GM12878 (cell line): ENCODE measurements around the gene RABGGTB. TPM values are rescaled to one million over a fixed set of nuclear protein-coding genes. Genes with fewer than 3 reads are reported as not detected.

Source experiments
- ATAC-seq: fragments of 200-7000 bp; cut with Tn5 transposase; 3 replicates; pipeline ENCODE4 v1.9.1; 2020; ENCODE audit warnings: mild to moderate bottlenecking, moderate library complexity
- BruUV-seq: library from RNA; stranded (reverse); fragments of 400-500 nt; replicated peaks from 2 replicates; lab custom pipeline; 2021; lab: Mats Ljungman, UMichigan
- CTCF ChIA-PET: fragments of 300-600 bp; sonication (Branson Sonifier 250); formaldehyde crosslinking; extraction: SDS; loops from one replicate; lab custom pipeline; 2021; ENCODE audit warnings: inconsistent platforms; lab: Yijun Ruan, JAX
- POLR2A ChIA-PET: fragments of 350-600 bp; formaldehyde crosslinking; extraction: SDS; loops from one replicate; lab custom pipeline; 2021; ENCODE audit warnings: inconsistent platforms; lab: Charles Lee
- RAD21 ChIA-PET: fragments of 300-600 bp; sonication (Branson Sonifier 250); formaldehyde crosslinking; loops from one replicate; lab custom pipeline; 2023; ENCODE audit warnings: antibody characterized with exemption; ENCODE audit not compliant: unreplicated experiment; lab: Charles Lee
- SMC1A ChIA-PET: fragments of 300-600 bp; sonication (Branson Sonifier 250); formaldehyde crosslinking; loops from one replicate; lab custom pipeline; 2023; ENCODE audit not compliant: unreplicated experiment, uncharacterized antibody; lab: Charles Lee
- DNase-seq: peaks from one replicate; pipeline ENCODE4 v3.0.0-alpha.2; 2011; ENCODE audit warnings: low read depth, low spot score
- FAIRE-seq: peaks from 3 replicates; lab custom pipeline; 2011; peaks lifted over from hg19 to GRCh38; lab: Jason Lieb, UNC
- H2AFZ ChIP-seq: 2 replicates; pipeline ENCODE4 v1.6.0; 2011; ENCODE audit warnings: low read depth, low read length, control low read depth; ENCODE audit not compliant: control insufficient read depth
- H3K27ac ChIP-seq: 2 replicates; pipeline ENCODE4 v1.5.1; 2011; ENCODE audit warnings: control low read depth; ENCODE audit not compliant: control insufficient read depth, insufficient read depth
- H3K27me3 ChIP-seq, 2 experiments: replicated peaks in 1 of 2; 2 replicates each; pipeline versions ENCODE4 v1.6.0 to v1.6.1; 2011; ENCODE audit warnings: low read length in 1 of 2; ENCODE audit not compliant: control insufficient read depth in 2 of 2, insufficient read depth in 2 of 2
- H3K36me3 ChIP-seq, 2 experiments: 2 replicates each; pipeline ENCODE4 v1.5.1; 2011; ENCODE audit warnings: low read length in 1 of 2; ENCODE audit not compliant: control insufficient read depth in 2 of 2, insufficient read depth in 2 of 2
- H3K4me1 ChIP-seq: 2 replicates; pipeline ENCODE4 v1.6.1; 2011; ENCODE audit warnings: mild to moderate bottlenecking, low read length, moderate library complexity, mixed read lengths; ENCODE audit not compliant: control insufficient read depth, insufficient read depth
- H3K4me2 ChIP-seq: 2 replicates; pipeline ENCODE4 v1.6.0; 2011; ENCODE audit warnings: control low read depth; ENCODE audit not compliant: control insufficient read depth, insufficient read depth
- H3K4me3 ChIP-seq: fragments of 200-600 bp; sonication (generic); 2 replicates; pipeline ENCODE4 v1.5.1; 2016
- H3K79me2 ChIP-seq: 2 replicates; pipeline ENCODE4 v1.6.0; 2011; ENCODE audit warnings: low read length; ENCODE audit not compliant: control insufficient read depth, insufficient read depth
- H3K9ac ChIP-seq: 2 replicates; pipeline ENCODE4 v1.8.0; 2011; ENCODE audit warnings: low read length, control low read depth, mixed read lengths; ENCODE audit not compliant: control insufficient read depth, insufficient read depth
- H3K9me3 ChIP-seq: replicated peaks from 3 replicates; pipeline ENCODE4 v1.5.1; 2011; ENCODE audit warnings: mild to moderate bottlenecking, low read length; ENCODE audit not compliant: control insufficient read depth, insufficient read depth
- H4K20me1 ChIP-seq: 2 replicates; pipeline ENCODE4 v1.6.0; 2011; ENCODE audit not compliant: control insufficient read depth, insufficient read depth
- BCL11A ChIP-seq: IDR thresholded peaks from 2 replicates; pipeline ENCODE4 v1.6.1; 2011; ENCODE audit warnings: low read depth, low read length
- BHLHE40 ChIP-seq, 2 experiments: fragments of 450-650 bp in 1 of 2; IDR thresholded peaks; 2 replicates each; pipeline ENCODE4 v1.6.1; 2011 to 2017; ENCODE audit warnings: low read depth in 2 of 2, borderline replicate concordance in 1 of 2, improper control_type of control experiment in 1 of 2, low read length in 1 of 2, mild to moderate bottlenecking in 1 of 2
- ELK1 ChIP-seq: IDR thresholded peaks from 2 replicates; pipeline ENCODE4 v1.6.1; 2012; ENCODE audit warnings: low read depth, low read length, improper control_type of control experiment
- EP300 ChIP-seq, 2 experiments: fragments of 150-350 bp in 1 of 2; IDR thresholded peaks; 2 replicates each; pipeline ENCODE4 v1.6.1; 2011 to 2012; ENCODE audit warnings: low read depth in 2 of 2, low read length in 2 of 2, borderline replicate concordance in 1 of 2, improper control_type of control experiment in 1 of 2, inconsistent platforms in 1 of 2; ENCODE audit not compliant: control insufficient read depth in 1 of 2
- EZH2 ChIP-seq: IDR thresholded peaks from 2 replicates; pipeline ENCODE4 v1.6.1; 2012; ENCODE audit warnings: low read depth, mild to moderate bottlenecking, control low read depth, inconsistent platforms, low read length, borderline replicate concordance; ENCODE audit not compliant: control insufficient read depth
- IKZF2 ChIP-seq, 2 experiments: fragments of 450-650 bp; IDR thresholded peaks; 2 replicates each; pipeline ENCODE4 v1.6.1; 2017; ENCODE audit warnings: mild to moderate bottlenecking in 2 of 2, moderate library complexity in 2 of 2
- IRF3 ChIP-seq: fragments of 450-650 bp; IDR thresholded peaks from 2 replicates; pipeline ENCODE4 v1.6.1; 2014; ENCODE audit warnings: mild to moderate bottlenecking
- JUNB ChIP-seq: IDR thresholded peaks from 2 replicates; pipeline ENCODE4 v1.6.1; 2016; ENCODE audit warnings: antibody characterized with exemption, mild to moderate bottlenecking
- MTA3 ChIP-seq: IDR thresholded peaks from 2 replicates; pipeline ENCODE4 v1.6.1; 2012; ENCODE audit warnings: low read length, inconsistent platforms, borderline replicate concordance
- MYC ChIP-seq: IDR thresholded peaks from 2 replicates; pipeline ENCODE4 v1.6.1; 2011; ENCODE audit warnings: mild to moderate bottlenecking, low read length, moderate library complexity, inconsistent platforms; ENCODE audit not compliant: insufficient read depth, insufficient replicate concordance, insufficient read length, severe bottlenecking
- PKNOX1 ChIP-seq: fragments of 450-650 bp; IDR thresholded peaks from 2 replicates; pipeline ENCODE4 v1.6.1; 2016; ENCODE audit warnings: mild to moderate bottlenecking
- RELA ChIP-seq: fragments of 450-650 bp; IDR thresholded peaks from 2 replicates; pipeline ENCODE4 v1.8.0; 2014; ENCODE audit warnings: borderline replicate concordance; ENCODE audit not compliant: partially characterized antibody
- RUNX3 ChIP-seq: IDR thresholded peaks from 2 replicates; pipeline ENCODE4 v1.6.1; 2012; ENCODE audit warnings: low read length, inconsistent platforms
- SIX5 ChIP-seq: IDR thresholded peaks from 2 replicates; pipeline ENCODE4 v1.6.1; 2011; ENCODE audit warnings: mild to moderate bottlenecking, low read depth, low read length, moderate library complexity; ENCODE audit not compliant: severe bottlenecking
- SMARCA5 ChIP-seq: fragments of 450-650 bp; IDR thresholded peaks from 2 replicates; pipeline ENCODE4 v1.6.1; 2017; ENCODE audit warnings: mild to moderate bottlenecking
- SP1 ChIP-seq: IDR thresholded peaks from one replicate; pipeline ENCODE4 v1.6.1; 2011; ENCODE audit warnings: low read depth, low read length
- STAT1 ChIP-seq: fragments of 450-650 bp; conservative IDR thresholded peaks from 2 replicates; pipeline ENCODE4 v1.6.1; 2014; ENCODE audit warnings: antibody characterized with exemption, mild to moderate bottlenecking
- TCF12 ChIP-seq: IDR thresholded peaks from 2 replicates; pipeline ENCODE4 v1.6.1; 2011; ENCODE audit warnings: low read depth, mild to moderate bottlenecking, low read length
- ZBED1 ChIP-seq: IDR thresholded peaks from 2 replicates; pipeline ENCODE4 v1.6.1; 2016; ENCODE audit warnings: borderline replicate concordance
- ZNF207 ChIP-seq: fragments of 450-650 bp; IDR thresholded peaks from 2 replicates; pipeline ENCODE4 v1.6.1; 2014; ENCODE audit warnings: antibody characterized with exemption, mild to moderate bottlenecking, borderline replicate concordance
- ZNF274 ChIP-seq: IDR thresholded peaks from one replicate; pipeline ENCODE4 v1.8.0; 2011; ENCODE audit not compliant: insufficient read length, insufficient read depth
- in situ Hi-C: fragments of 300-500 bp; cut with MboI; formaldehyde crosslinking; loops from 9 replicates; pipeline ENCODE4 v1.14.3; 2018; ENCODE audit warnings: mixed read lengths
- intact Hi-C: fragments of 100-400 bp; cut with micrococcal nuclease; formaldehyde crosslinking; loops from one replicate; pipeline ENCODE4 v1.14.2; 2022; ENCODE audit not compliant: unreplicated experiment
- polyA plus RNA-seq, 11 experiments: library from polyadenylated mRNA; depleted of rRNA in 4 of 11; unstranded in 6 of 11; stranded (reverse) in 5 of 11; fragments of >200 nt; fragmentation: Nextera tagmentation in 4 of 11; fragmentation: Illumina TruSeq in 1 of 11; extraction: Ambion mirVana in 4 of 11; extraction: Trizol in 1 of 11; gene quantifications; 1 replicate in 1 of 11; 2 replicates in 10 of 11; pipeline versions ENCODE4 v1.2.1 to v1.2.3, GENCODE V29; 2011 to 2016; ENCODE audit warnings: inconsistent platforms in 2 of 11, missing spikeins in 2 of 11, low read depth in 1 of 11
- total RNA-seq, 4 experiments: library from RNA; depleted of rRNA in 3 of 4; stranded (reverse); fragments of >200 nt in 3 of 4; fragmentation: Illumina TruSeq in 1 of 4; extraction: Trizol in 1 of 4; gene quantifications; 2 replicates each; pipeline versions ENCODE4 v1.2.1 to v1.2.3, GENCODE V29; 2013 to 2021
- TF ChIP-seq, protein P1 (sequence below): fragments of 450-650 bp; IDR thresholded peaks from 2 replicates; pipeline ENCODE4 v1.6.1; 2017; ENCODE audit warnings: borderline replicate concordance

RABGGTB gene
- total and polyA plus RNA-seq, 10 of the 15 experiments (the other 5 are each of a cell fraction or from before 2014, with no cell fraction given) = 50.5 to 213 (median 157) TPM

- TF ChIP-seq IRF3 = no peak
- no peak for TF ChIP-seq SP1
- TF ChIP-seq ELK1 = no peak
- no peak for TF ChIP-seq MTA3
- no peak for TF ChIP-seq ZNF274
- no peak for TF ChIP-seq BCL11A
- no peak for TF ChIP-seq EP300 (IDR thresholded peaks at IDR 0.05; ENCODE audit: borderline replicate concordance in 1 of 2, control insufficient read depth in 1 of 2, low read depth in 2 of 2, low read length in 2 of 2)
- no peak for TF ChIP-seq BHLHE40 (IDR thresholded peaks at IDR 0.05; ENCODE audit: borderline replicate concordance in 1 of 2, low read depth in 2 of 2, low read length in 1 of 2)
- TF ChIP-seq JUNB = no peak
- TF ChIP-seq SIX5 = no peak
- no peak for TF ChIP-seq RELA
- no peak for TF ChIP-seq STAT1
Measured at GRCh38 chr1:75838079-75838478, 52.0 kb downstream of the RABGGTB start (continued).

DNA sequence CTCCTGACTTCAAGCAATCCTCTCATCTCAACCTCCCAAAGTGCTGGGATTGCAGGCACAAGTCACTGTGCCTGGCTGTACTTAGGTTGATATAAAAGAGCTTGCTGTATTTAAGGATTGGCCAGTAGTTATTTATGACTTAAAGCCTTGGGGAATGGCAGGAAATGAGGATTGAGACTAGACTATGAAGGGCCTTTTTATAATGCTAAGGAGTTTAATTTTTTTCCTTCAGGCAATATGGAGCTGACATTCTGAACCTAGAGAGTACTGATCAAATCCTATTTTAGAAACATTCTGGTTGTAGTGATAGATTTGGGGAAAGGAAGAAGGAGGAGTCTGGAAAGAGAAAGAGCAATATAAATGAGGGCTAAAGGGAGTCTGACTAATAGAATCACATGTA is 55.4 kb downstream of the RABGGTB start:
- H3K27me3 ChIP-seq = no peaks in the 10 kb centered on the region
- H3K9me3 ChIP-seq = no peaks in the 10 kb centered on the region
- no peak overlapping the region for H3K27ac ChIP-seq
- H4K20me1 ChIP-seq = no peaks in the 10 kb centered on the region
- intact Hi-C loops (no loop called here), in situ Hi-C loops (no loop called here)
- ATAC-seq (no peak), DNase-seq (no peak), FAIRE-seq (no peak)
- H3K9ac ChIP-seq = no peak overlapping the region
- H3K4me1 ChIP-seq = no peaks in the 10 kb centered on the region
- no TSS peak for BruUV-seq
- no peak overlapping the region for H2AFZ ChIP-seq
- H3K79me2 ChIP-seq = no peaks in the 10 kb centered on the region
- RAD21 ChIA-PET = no interaction called here
- CTCF ChIA-PET = interaction anchor here (1.2 kb wide), 1 partner anchor 55 kb away, joined by 3 read pairs; no protein-coding TSS in a partner anchor
- no peak overlapping the region for H3K4me3 ChIP-seq
- H3K36me3 ChIP-seq = no peaks in the 10 kb centered on the region
- POLR2A ChIA-PET = interaction anchor here (0.5 kb wide), 1 partner anchor 1107 kb away, joined by 4 read pairs; no protein-coding TSS in a partner anchor
- H3K4me2 ChIP-seq = no peak overlapping the region
- SMC1A ChIA-PET = no interaction called here
- TF ChIP-seq ZBED1 = no peak
- no peak for TF ChIP-seq MYC
- TF ChIP-seq SMARCA5 = no peak
- TF ChIP-seq ZNF207 = no peak
- TF ChIP-seq, protein P1, sequence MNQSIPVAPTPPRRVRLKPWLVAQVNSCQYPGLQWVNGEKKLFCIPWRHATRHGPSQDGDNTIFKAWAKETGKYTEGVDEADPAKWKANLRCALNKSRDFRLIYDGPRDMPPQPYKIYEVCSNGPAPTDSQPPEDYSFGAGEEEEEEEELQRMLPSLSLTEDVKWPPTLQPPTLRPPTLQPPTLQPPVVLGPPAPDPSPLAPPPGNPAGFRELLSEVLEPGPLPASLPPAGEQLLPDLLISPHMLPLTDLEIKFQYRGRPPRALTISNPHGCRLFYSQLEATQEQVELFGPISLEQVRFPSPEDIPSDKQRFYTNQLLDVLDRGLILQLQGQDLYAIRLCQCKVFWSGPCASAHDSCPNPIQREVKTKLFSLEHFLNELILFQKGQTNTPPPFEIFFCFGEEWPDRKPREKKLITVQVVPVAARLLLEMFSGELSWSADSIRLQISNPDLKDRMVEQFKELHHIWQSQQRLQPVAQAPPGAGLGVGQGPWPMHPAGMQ = no peak
- no peak for TF ChIP-seq EZH2
- TF ChIP-seq IKZF2 (IDR thresholded peaks at IDR 0.05) = no peak
- TF ChIP-seq RUNX3 = no peak
- no peak for TF ChIP-seq TCF12
- TF ChIP-seq PKNOX1 = no peak
